Endothelial cell of umbilical vein (primary cell): Measurements from ENCODE around the gene PKD2L2. TPM values are rescaled to one million over a fixed set of nuclear protein-coding genes. Genes with fewer than 3 reads are reported as not detected.

Experiments used
- BruUV-seq: library from RNA; stranded (reverse); fragments of 400-500 nt; replicated peaks from 2 replicates; lab custom pipeline; 2021; lab: Mats Ljungman, UMichigan
- CTCF ChIA-PET: fragments of 300-600, 350-600 bp; sonication (Branson Sonifier 250); formaldehyde crosslinking; loops from one replicate; lab custom pipeline; 2021; ENCODE audit warnings: antibody characterized with exemption, inconsistent platforms; lab: Charles Lee
- POLR2A ChIA-PET: fragments of 300-600, 350-600 bp; sonication (Branson Sonifier 250); formaldehyde crosslinking; loops from one replicate; lab custom pipeline; 2021; ENCODE audit warnings: antibody characterized with exemption, inconsistent platforms; lab: Charles Lee
- DNase-seq: peaks from one replicate; pipeline ENCODE4 v3.0.0-alpha.2; 2011; ENCODE audit warnings: low read depth, low spot score
- FAIRE-seq: peaks from 2 replicates; lab custom pipeline; 2011; peaks lifted over from hg19 to GRCh38; lab: Jason Lieb, UNC
- H2AFZ ChIP-seq: 2 replicates; pipeline ENCODE4 v1.6.0; 2012; ENCODE audit warnings: low read depth, low read length, control low read depth, inconsistent platforms
- H3K27ac ChIP-seq: 2 replicates; pipeline ENCODE4 v1.5.1; 2011; ENCODE audit warnings: low read depth, mild to moderate bottlenecking, control low read depth, low read length, moderate library complexity; ENCODE audit not compliant: insufficient read depth
- H3K27me3 ChIP-seq, 2 experiments: 2 replicates each; pipeline versions ENCODE4 v1.6.0 to v1.6.1; 2011; ENCODE audit warnings: low read length in 2 of 2, mixed read lengths in 1 of 2; ENCODE audit not compliant: control insufficient read depth in 2 of 2, insufficient read depth in 2 of 2
- H3K36me3 ChIP-seq, 2 experiments: 2 replicates in 1 of 2; 3 replicates in 1 of 2; pipeline ENCODE4 v1.5.1; 2011; ENCODE audit warnings: low read length in 2 of 2, mild to moderate bottlenecking in 1 of 2, moderate library complexity in 1 of 2; ENCODE audit not compliant: control insufficient read depth in 2 of 2, insufficient read depth in 2 of 2; ENCODE audit errors: extremely low read depth in 1 of 2
- H3K4me1 ChIP-seq: 3 replicates; pipeline ENCODE4 v1.5.1; 2011; ENCODE audit warnings: mild to moderate bottlenecking, low read length; ENCODE audit not compliant: control insufficient read depth, insufficient read depth; ENCODE audit errors: extremely low read depth
- H3K4me2 ChIP-seq: 2 replicates; pipeline ENCODE4 v1.6.1; 2011; ENCODE audit warnings: low read length, control low read depth, mixed read lengths; ENCODE audit not compliant: insufficient read depth
- H3K4me3 ChIP-seq, 3 experiments: fragments of 200-600 bp in 1 of 3; sonication (generic), shearing (Covaris generic) in 1 of 3; replicated peaks in 1 of 3; 2 replicates each; pipeline ENCODE4 v1.5.1; 2011 to 2016; ENCODE audit warnings: control low read depth in 3 of 3, low read length in 3 of 3, mild to moderate bottlenecking in 2 of 3, inconsistent platforms in 1 of 3, low read depth in 1 of 3, moderate library complexity in 1 of 3; ENCODE audit not compliant: insufficient read depth in 1 of 3
- H3K79me2 ChIP-seq: 2 replicates; pipeline ENCODE4 v1.6.0; 2012; ENCODE audit warnings: low read length, inconsistent platforms; ENCODE audit not compliant: control insufficient read depth, insufficient read depth
- H3K9ac ChIP-seq: replicated peaks from 2 replicates; pipeline ENCODE3; 2011; ENCODE audit warnings: low read length, control low read depth; ENCODE audit not compliant: insufficient read depth; ENCODE audit errors: extremely low read depth
- H3K9me1 ChIP-seq: replicated peaks from 3 replicates; pipeline ENCODE4 v1.6.0; 2011; ENCODE audit warnings: mild to moderate bottlenecking, low read length; ENCODE audit not compliant: control insufficient read depth, insufficient read depth; ENCODE audit errors: extremely low read depth
- H3K9me3 ChIP-seq: replicated peaks from 2 replicates; pipeline ENCODE4 v1.5.1; 2012; ENCODE audit warnings: low read length, inconsistent platforms; ENCODE audit not compliant: control insufficient read depth, insufficient read depth
- H4K20me1 ChIP-seq: replicated peaks from 2 replicates; pipeline ENCODE3; 2011; ENCODE audit warnings: mild to moderate bottlenecking, low read length; ENCODE audit not compliant: control insufficient read depth, insufficient read depth; ENCODE audit errors: extremely low read depth
- CTCF ChIP-seq, 2 donors: IDR thresholded peaks; 1 replicate in 1 of 2; 2 replicates in 1 of 2; pipeline ENCODE4 v1.5.1; 2011; ENCODE audit warnings: low read length in 2 of 2, mild to moderate bottlenecking in 2 of 2, moderate library complexity in 2 of 2, control low read depth in 1 of 2, inconsistent platforms in 1 of 2, low read depth in 1 of 2; ENCODE audit not compliant: insufficient read depth in 1 of 2; ENCODE audit errors: extremely low read depth in 1 of 2
- EZH2 ChIP-seq: IDR thresholded peaks from 2 replicates; pipeline ENCODE4 v1.6.1; 2012; ENCODE audit warnings: borderline replicate concordance, low read depth, mild to moderate bottlenecking, moderate library complexity, low read length, inconsistent platforms; ENCODE audit not compliant: severe bottlenecking
- FOS ChIP-seq: IDR thresholded peaks from 2 replicates; pipeline ENCODE4 v1.6.1; 2011; ENCODE audit warnings: mild to moderate bottlenecking, low read length, moderate library complexity, borderline replicate concordance; ENCODE audit not compliant: insufficient read depth
- GATA2 ChIP-seq: IDR thresholded peaks from 2 replicates; pipeline ENCODE4 v1.7.0; 2011; ENCODE audit warnings: low read depth, mild to moderate bottlenecking, moderate library complexity, mixed read lengths, low read length; ENCODE audit not compliant: insufficient read length, insufficient read depth
- JUN ChIP-seq: IDR thresholded peaks from 2 replicates; pipeline ENCODE4 v1.6.1; 2011; ENCODE audit warnings: borderline replicate concordance, low read depth; ENCODE audit not compliant: insufficient read length, insufficient read depth
- MYC ChIP-seq: IDR thresholded peaks from one replicate; pipeline ENCODE4 v1.6.1; 2011; ENCODE audit warnings: mild to moderate bottlenecking, low read depth, low read length
- POLR2A ChIP-seq: IDR thresholded peaks from 2 replicates; pipeline ENCODE4 v1.6.1; 2012; ENCODE audit warnings: low read depth, mild to moderate bottlenecking, control low read depth, low read length
- dilution Hi-C: fragments of 300-500 bp; cut with MboI; formaldehyde crosslinking; loops from one replicate; pipeline ENCODE4 v1.15.0; 2019; ENCODE audit warnings: low sequenced_read_pairs; ENCODE audit not compliant: extremely low pct_ligation_motif_present
- intact Hi-C: fragments of 100-400 bp; cut with micrococcal nuclease; formaldehyde crosslinking; loops from one replicate; pipeline ENCODE4 v1.10.0; 2022
- polyA plus RNA-seq, 4 experiments: library from polyadenylated mRNA; depleted of rRNA in 3 of 4; stranded (reverse) in 3 of 4; unstranded in 1 of 4; fragments of >200 nt; gene quantifications; 2 replicates each; pipeline versions ENCODE4 v1.2.1 to v1.2.3, GENCODE V29; 2011 to 2012; ENCODE audit warnings: missing spikeins in 1 of 4
- total RNA-seq: library from RNA; stranded (reverse); gene quantifications from 2 replicates; pipeline ENCODE4 v1.2.3, GENCODE V29; 2021

Gene PKD2L2
- total and polyA plus RNA-seq, 2 donors (not counting 3 experiments of a cell fraction or from before 2014, with no cell fraction given), result not detected

GRCh38 chr5:137959488-137959887, 70.2 kb downstream of the PKD2L2 start:
- Histone ChIP-seq H4K20me1 (no peaks in the 10 kb centered on the region), H3K9me3 (no peaks in the 10 kb centered on the region), H3K9ac (no peak overlapping the region), H3K27ac (no peak overlapping the region), H3K4me3 (no peak overlapping the region), H2AFZ (no peak overlapping the region), H3K4me2 (no peak overlapping the region), H3K27me3 (no peaks in the 10 kb centered on the region), H3K4me1 (peaks cover 28% of the 10 kb centered on the region), H3K9me1 (no peaks in the 10 kb centered on the region), H3K36me3 (peaks cover 0 to 3% of the 10 kb centered on the region in 2 experiments), H3K79me2 (no peaks in the 10 kb centered on the region)
- FAIRE-seq (no peak), DNase-seq (no peak)
- CTCF ChIA-PET, result interaction anchor here (1.4 kb wide), 1 partner anchor 180 kb away, joined by 5 read pairs; no protein-coding TSS in a partner anchor
- no TSS peak for BruUV-seq
- POLR2A ChIA-PET, result no interaction called here
- dilution Hi-C loops (no loop called here), intact Hi-C loops (no loop called here)
- TF ChIP-seq GATA2, result no peak
- TF ChIP-seq CTCF (IDR thresholded peaks at IDR 0.05; ENCODE audit: extremely low read depth in 1 of 2, insufficient read depth in 1 of 2, low read depth in 1 of 2, low read length in 2 of 2), result no peak
- no peak for TF ChIP-seq FOS
- no peak for TF ChIP-seq MYC
- TF ChIP-seq POLR2A, result no peak
- TF ChIP-seq JUN, result no peak
- no peak for TF ChIP-seq EZH2
